ENCODE results near the gene CELSR1. TPM values are rescaled to one million over a fixed set of nuclear protein-coding genes. Genes with fewer than 3 reads are reported as not detected.

CELSR1 gene
- total RNA-seq, 2 experiments from 2014 or later, result 3.7 to 5.2 TPM

GRCh38 chr22:46457502-46458488 lies 79.6 kb downstream of the CELSR1 start:
- BruUV-seq (replicated peaks), result no TSS peak
- CTCF ChIA-PET (ENCODE audit: unreplicated experiment), result no interaction called here
- Histone ChIP-seq H3K4me1 (ENCODE audit: insufficient read depth, low read length, poor library complexity, severe bottlenecking) (no peaks in the 10 kb centered on the region), H3K79me2 (ENCODE audit: insufficient read depth, low read depth, low read length) (no peaks in the 10 kb centered on the region), H3K27ac (ENCODE audit: low read depth, low read length, poor library complexity, severe bottlenecking) (no peak overlapping the region), H3K4me3 (ENCODE audit: low read depth, low read length, poor library complexity, severe bottlenecking) (no peak overlapping the region), H3K4me2 (ENCODE audit: low read length) (no peak overlapping the region), H2AFZ (ENCODE audit: low read length) (no peak overlapping the region), H3K36me3 (ENCODE audit: insufficient read depth, low read length) (no peaks in the 10 kb centered on the region), H4K20me1 (ENCODE audit: insufficient read depth, low read length) (no peaks in the 10 kb centered on the region), H3K9me2 (ENCODE audit: insufficient read depth, low read length) (no peaks in the 10 kb centered on the region), H3K9me3 (ENCODE audit: low read length) (no peaks in the 10 kb centered on the region)
- DNase-seq (ENCODE audit: low spot score), result no peak
- POLR2A ChIA-PET, result no interaction called here
- intact Hi-C loops (cut with micrococcal nuclease; ENCODE audit: unreplicated experiment), result no loop called here
- no peak for TF ChIP-seq CTCF (conservative IDR thresholded peaks at IDR 0.05; ENCODE audit: low read length)
- no peak for TF ChIP-seq EZH2phosphoT487 (IDR thresholded peaks at IDR 0.05; ENCODE audit: borderline replicate concordance, low read depth, low read length)

DNA sequence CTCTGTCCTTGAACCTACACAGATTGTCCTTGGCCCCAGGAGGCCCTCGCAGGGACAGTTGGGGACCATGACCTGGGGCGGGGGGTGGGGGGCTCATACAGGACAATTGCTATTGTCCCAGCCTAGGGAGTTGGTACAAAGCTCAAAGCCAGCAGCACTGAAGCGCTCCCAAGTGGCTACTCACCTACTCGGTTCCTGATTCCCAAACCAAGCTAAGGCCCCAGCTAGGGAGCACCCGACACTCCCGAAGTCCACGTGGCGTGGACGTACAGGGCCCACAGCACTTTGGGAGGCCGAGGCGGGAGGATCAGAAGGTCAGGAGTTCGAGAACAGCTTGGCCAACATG lies 80.6 kb downstream of the CELSR1 start:
- no peak for DNase-seq (ENCODE audit: low spot score)
- H3K27ac ChIP-seq (ENCODE audit: low read depth, low read length, poor library complexity, severe bottlenecking), result no peak overlapping the region
- H3K4me3 ChIP-seq (ENCODE audit: low read depth, low read length, poor library complexity, severe bottlenecking), result no peak overlapping the region
- no peaks in the 10 kb centered on the region for H3K4me1 ChIP-seq (ENCODE audit: insufficient read depth, low read length, poor library complexity, severe bottlenecking)
- POLR2A ChIA-PET, result no interaction called here
- no peaks in the 10 kb centered on the region for H4K20me1 ChIP-seq (ENCODE audit: insufficient read depth, low read length)
- no peaks in the 10 kb centered on the region for H3K36me3 ChIP-seq (ENCODE audit: insufficient read depth, low read length)
- no peaks in the 10 kb centered on the region for H3K9me2 ChIP-seq (ENCODE audit: insufficient read depth, low read length)
- intact Hi-C loops (cut with micrococcal nuclease; ENCODE audit: unreplicated experiment), result no loop called here
- no peaks in the 10 kb centered on the region for H3K79me2 ChIP-seq (ENCODE audit: insufficient read depth, low read depth, low read length)
- CTCF ChIA-PET (ENCODE audit: unreplicated experiment), result no interaction called here
- no peak overlapping the region for H3K4me2 ChIP-seq (ENCODE audit: low read length)
- TF ChIP-seq CTCF (conservative IDR thresholded peaks at IDR 0.05; ENCODE audit: low read length) (no peak), EZH2phosphoT487 (IDR thresholded peaks at IDR 0.05; ENCODE audit: borderline replicate concordance, low read depth, low read length) (no peak)
- no peak overlapping the region for H2AFZ ChIP-seq (ENCODE audit: low read length)
- H3K9me3 ChIP-seq (ENCODE audit: low read length), result no peaks in the 10 kb centered on the region
- no TSS peak for BruUV-seq (replicated peaks)

DNA sequence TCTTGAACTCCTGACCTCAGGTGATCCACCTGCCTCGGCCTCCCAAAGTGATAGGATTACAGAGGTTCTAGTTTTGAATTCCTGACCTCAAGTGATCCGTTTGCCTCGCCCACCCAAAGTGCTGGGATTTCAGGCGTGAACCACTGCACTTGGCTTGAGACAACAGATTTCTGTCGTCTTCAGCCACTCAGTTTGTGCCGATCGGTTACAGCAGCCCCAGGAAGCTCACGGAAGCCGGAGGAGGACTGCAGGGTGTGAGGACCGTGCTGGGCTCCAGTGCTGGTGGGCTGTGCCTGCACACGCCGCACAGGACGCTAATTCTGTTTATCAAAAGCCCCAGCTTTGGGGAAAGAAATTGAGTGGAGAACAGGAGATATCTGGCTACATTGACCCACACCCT lies 82.0 kb downstream of the CELSR1 start:
- BruUV-seq (replicated peaks), result no TSS peak
- POLR2A ChIA-PET, result no interaction called here

More for the DNA sequence above, 82.0 kb downstream of the CELSR1 start:
- H4K20me1 ChIP-seq (ENCODE audit: insufficient read depth, low read length), result no peaks in the 10 kb centered on the region
- H2AFZ ChIP-seq (ENCODE audit: low read length), result no peak overlapping the region
- H3K4me2 ChIP-seq (ENCODE audit: low read length), result no peak overlapping the region
- H3K79me2 ChIP-seq (ENCODE audit: insufficient read depth, low read depth, low read length), result no peaks in the 10 kb centered on the region
- TF ChIP-seq CTCF (conservative IDR thresholded peaks at IDR 0.05; ENCODE audit: low read length) (no peak), EZH2phosphoT487 (IDR thresholded peaks at IDR 0.05; ENCODE audit: borderline replicate concordance, low read depth, low read length) (no peak)
- no peak overlapping the region for H3K4me3 ChIP-seq (ENCODE audit: low read depth, low read length, poor library complexity, severe bottlenecking)
- DNase-seq (ENCODE audit: low spot score), result no peak
- no peaks in the 10 kb centered on the region for H3K4me1 ChIP-seq (ENCODE audit: insufficient read depth, low read length, poor library complexity, severe bottlenecking)
- intact Hi-C loops (cut with micrococcal nuclease; ENCODE audit: unreplicated experiment), result no loop called here
- H3K9me3 ChIP-seq (ENCODE audit: low read length), result no peaks in the 10 kb centered on the region
- H3K9me2 ChIP-seq (ENCODE audit: insufficient read depth, low read length), result no peaks in the 10 kb centered on the region
- H3K27ac ChIP-seq (ENCODE audit: low read depth, low read length, poor library complexity, severe bottlenecking), result no peak overlapping the region
- H3K36me3 ChIP-seq (ENCODE audit: insufficient read depth, low read length), result no peaks in the 10 kb centered on the region
- CTCF ChIA-PET (ENCODE audit: unreplicated experiment), result no interaction called here

Measured in OCI-LY7 (cell line).